Adrenal gland (tissue), 12 donors: ENCODE measurements around the gene ATP1A1. TPM values are rescaled to one million over a fixed set of nuclear protein-coding genes. Genes with fewer than 3 reads are reported as not detected.

Experiments used
- DNase-seq, 7 donors: peaks; one replicate each; pipeline ENCODE4 v3.0.0-alpha.2; 2019 to 2020
- H3K27ac ChIP-seq, 5 donors: fragments of 200-600 bp; sonication (generic) in 4 of 5; 1 replicate in 3 of 5; 2 replicates in 2 of 5; pipeline versions ENCODE4 v1.5.1 to v1.8.0; 2016 to 2020; ENCODE audit warnings: mild to moderate bottlenecking in 1 of 5
- H3K27me3 ChIP-seq: fragments of 200-600 bp; 2 replicates; pipeline ENCODE4 v1.8.0; 2021
- H3K36me3 ChIP-seq, 2 donors: fragments of 200-600 bp; replicated peaks in 1 of 2; 1 replicate in 1 of 2; 2 replicates in 1 of 2; pipeline versions ENCODE4 v1.5.1 to v1.8.0; 2018 to 2022
- H3K4me1 ChIP-seq, 2 donors: fragments of 200-600 bp; replicated peaks in 1 of 2; 1 replicate in 1 of 2; 2 replicates in 1 of 2; pipeline versions ENCODE4 v1.5.1 to v1.8.0; 2018 to 2021
- H3K4me3 ChIP-seq, 4 donors: fragments of 200-600 bp; sonication (generic) in 3 of 4; one replicate each; pipeline ENCODE4 v1.5.1; 2016 to 2018
- H3K9me3 ChIP-seq, 3 donors: fragments of 200-600 bp; sonication (generic) in 1 of 3; replicated peaks in 1 of 3; 1 replicate in 2 of 3; 2 replicates in 1 of 3; pipeline versions ENCODE4 v1.5.1 to v1.8.0; 2016 to 2021
- POLR2A ChIP-seq, 2 donors: fragments of 450-650 bp; IDR thresholded peaks; one replicate each; pipeline ENCODE4 v1.6.1; 2017; ENCODE audit warnings: antibody characterized with exemption in 2 of 2, mild to moderate bottlenecking in 2 of 2, moderate library complexity in 1 of 2
- WGBS, 4 donors: extraction: QIAGEN DNeasy Blood & Tissue Kit in 2 of 4; methylation state at CpG; one replicate each; pipeline versions ENCODE4 v1.1.5 to v1.1.7; 2013 to 2017; 5-methylcytosine and 5-hydroxymethylcytosine counted together
- intact Hi-C, 2 donors: fragments of 100-400 bp; cut with DNase I; formaldehyde crosslinking; loops; one replicate each; pipeline versions ENCODE4 v1.14.1 to v1.15.0; 2022 to 2023
- polyA plus RNA-seq, 3 donors: library from polyadenylated mRNA; stranded (reverse); fragments of 200-250 nt in 2 of 3; fragments of 350-450 nt in 1 of 3; fragmentation: Illumina TruSeq in 1 of 3; extraction: RNeasy Lipid Tissue Mini Kit (QIAGEN cat#74804) in 1 of 3; gene quantifications; one replicate each; pipeline ENCODE4 v1.2.3, GENCODE V29; 2013 to 2014
- total RNA-seq, 9 donors: library from RNA; depleted of rRNA in 4 of 9; stranded (reverse); fragments of >200 nt in 4 of 9; fragments of 120-200 nt in 1 of 9; fragmentation: NEBNext Ultra II Directional in 1 of 9; extraction: Animal tissue kit (Norgen Biotek cat#: 25700) in 1 of 9; gene quantifications; one replicate each; pipeline versions ENCODE4 v1.1.0 to v1.2.4, GENCODE V29; 2013 to 2023
- TF ChIP-seq, protein P1 (sequence below), 6 experiments: fragments of 450-650 bp in 4 of 6; fragments of 200-600 bp in 2 of 6; sonication (generic) in 1 of 6; IDR thresholded peaks; 1 replicate in 5 of 6; 2 replicates in 1 of 6; pipeline versions ENCODE4 v1.5.1 to v1.8.0; 2016 to 2021; ENCODE audit warnings: antibody characterized with exemption in 6 of 6, mild to moderate bottlenecking in 2 of 6, moderate library complexity in 1 of 6
- donor health status: healthy with polysubstance abuse.
- donor health status: Bipolar disorder and iron deficiency.
- donor health status: DM: yes; HTN: yes; CAD: no.
- donor health status: DM: no; HTN: no; CAD: no.
- donor health status: DM: no; HTN: no; CAD: no.
- donor health status: DM: yes; HTN: yes; CAD: no.

Gene ATP1A1
- total and polyA plus RNA-seq, 12 donors = 60.7 to 377 (median 222) TPM

DNA sequence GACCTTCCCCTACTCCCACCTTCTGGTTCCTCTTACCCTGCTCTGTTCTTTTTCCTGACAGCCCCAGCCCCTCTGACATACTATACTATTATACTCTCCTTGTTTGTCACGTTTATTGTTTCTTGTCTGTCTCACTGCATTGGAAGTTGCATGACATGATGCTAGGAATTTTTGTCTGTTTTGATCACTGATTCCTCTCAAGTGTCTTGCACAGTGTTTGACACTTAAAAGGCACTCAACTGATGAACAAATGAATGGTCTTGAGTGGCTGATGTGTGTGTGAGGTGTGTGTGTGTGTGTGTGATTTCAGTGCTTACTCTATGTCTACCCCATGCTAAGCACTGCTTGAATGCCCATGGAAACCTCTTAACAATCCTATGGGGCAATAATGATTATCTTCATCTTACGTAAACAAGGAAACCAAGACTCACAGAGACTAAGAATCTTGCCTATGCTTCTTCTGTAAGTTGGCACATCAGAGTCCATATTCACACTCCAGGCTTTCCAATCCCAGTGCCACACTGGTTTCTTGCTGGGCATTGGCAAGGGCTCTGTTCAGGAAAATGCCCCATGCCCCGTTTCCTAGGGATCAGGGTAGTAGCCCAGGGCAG lies 59.7 kb downstream of the ATP1A1 start:
- Histone ChIP-seq H3K27me3 (no peaks in the 10 kb centered on the region), H3K27ac (no peak overlapping the region), H3K9me3 (no peaks in the 10 kb centered on the region), H3K4me1 (no peaks in the 10 kb centered on the region), H3K36me3 (no peaks in the 10 kb centered on the region), H3K4me3 (no peak overlapping the region)
- no peak for TF ChIP-seq POLR2A (IDR thresholded peaks at IDR 0.05)
- TF ChIP-seq, protein P1, sequence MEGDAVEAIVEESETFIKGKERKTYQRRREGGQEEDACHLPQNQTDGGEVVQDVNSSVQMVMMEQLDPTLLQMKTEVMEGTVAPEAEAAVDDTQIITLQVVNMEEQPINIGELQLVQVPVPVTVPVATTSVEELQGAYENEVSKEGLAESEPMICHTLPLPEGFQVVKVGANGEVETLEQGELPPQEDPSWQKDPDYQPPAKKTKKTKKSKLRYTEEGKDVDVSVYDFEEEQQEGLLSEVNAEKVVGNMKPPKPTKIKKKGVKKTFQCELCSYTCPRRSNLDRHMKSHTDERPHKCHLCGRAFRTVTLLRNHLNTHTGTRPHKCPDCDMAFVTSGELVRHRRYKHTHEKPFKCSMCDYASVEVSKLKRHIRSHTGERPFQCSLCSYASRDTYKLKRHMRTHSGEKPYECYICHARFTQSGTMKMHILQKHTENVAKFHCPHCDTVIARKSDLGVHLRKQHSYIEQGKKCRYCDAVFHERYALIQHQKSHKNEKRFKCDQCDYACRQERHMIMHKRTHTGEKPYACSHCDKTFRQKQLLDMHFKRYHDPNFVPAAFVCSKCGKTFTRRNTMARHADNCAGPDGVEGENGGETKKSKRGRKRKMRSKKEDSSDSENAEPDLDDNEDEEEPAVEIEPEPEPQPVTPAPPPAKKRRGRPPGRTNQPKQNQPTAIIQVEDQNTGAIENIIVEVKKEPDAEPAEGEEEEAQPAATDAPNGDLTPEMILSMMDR (IDR thresholded peaks at IDR 0.05) = no peak
- WGBS, 4 donors = 76 to 85% (median 81%) methylated on average over 2 to 3 of the region's 3 CpGs
- no peak for DNase-seq
- intact Hi-C loops = no loop called here

DNA sequence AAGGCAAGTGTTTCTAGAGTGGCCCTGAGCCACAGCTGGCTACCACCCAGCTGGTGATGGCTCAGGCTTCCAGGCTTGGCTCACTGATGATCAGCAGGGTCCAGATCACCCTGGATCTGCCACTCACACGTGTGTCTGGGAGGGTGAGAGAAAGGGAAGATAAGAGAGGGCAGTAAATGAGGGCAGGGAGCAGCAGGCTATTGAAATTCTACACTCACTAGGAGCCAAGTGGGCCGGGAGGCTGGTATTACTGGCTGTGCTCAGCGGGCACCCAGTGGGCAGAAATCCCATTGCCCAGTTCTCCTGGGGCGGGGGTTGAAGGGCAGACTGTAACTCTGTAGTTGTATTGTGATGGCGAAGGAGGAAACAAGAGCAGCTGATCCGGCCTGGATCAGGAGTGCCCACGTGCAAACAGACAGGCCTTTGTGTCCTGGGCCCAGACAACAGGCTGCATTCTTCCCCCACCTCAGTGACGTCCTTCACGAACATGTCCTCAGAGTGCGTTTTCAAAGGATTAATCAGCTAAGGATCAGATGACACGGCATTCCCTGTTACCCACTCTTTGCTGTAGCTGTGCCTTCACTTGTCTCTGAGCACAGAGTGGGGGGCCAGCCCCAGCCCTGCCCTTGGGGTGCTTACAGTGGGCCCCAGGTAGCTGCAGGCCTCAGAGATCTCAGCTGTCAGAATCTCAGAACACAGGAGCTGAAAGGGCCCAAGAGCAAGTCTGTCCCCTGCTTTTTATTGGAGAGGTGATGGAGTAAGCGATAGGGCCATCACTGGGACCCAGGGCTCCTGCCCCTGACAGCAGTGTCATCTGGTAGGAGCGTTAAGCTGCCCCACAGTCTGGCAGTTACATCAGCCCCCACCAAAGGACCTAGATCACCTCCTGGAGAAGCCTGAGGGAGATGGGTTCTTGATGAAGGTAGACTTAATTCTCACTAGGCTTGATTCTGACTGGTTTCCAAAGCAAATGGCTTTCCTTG lies 60.5 kb downstream of the ATP1A1 start:
- intact Hi-C loops = no loop called here
- H3K4me1 ChIP-seq = no peaks in the 10 kb centered on the region
- no peaks in the 10 kb centered on the region for H3K27me3 ChIP-seq
- no peak overlapping the region for H3K27ac ChIP-seq
- DNase-seq = peak in 2 of 7 donors; percentile 34 to 35
- WGBS, 4 donors = 69 to 79% (median 77%) methylated on average over 11 to 13 of the region's 13 CpGs
- no peaks in the 10 kb centered on the region for H3K9me3 ChIP-seq
- H3K36me3 ChIP-seq = no peaks in the 10 kb centered on the region
- TF ChIP-seq, protein P1 (IDR thresholded peaks at IDR 0.05) = no peak
- TF ChIP-seq POLR2A (IDR thresholded peaks at IDR 0.05) = no peak
- H3K4me3 ChIP-seq = no peak overlapping the region

DNA sequence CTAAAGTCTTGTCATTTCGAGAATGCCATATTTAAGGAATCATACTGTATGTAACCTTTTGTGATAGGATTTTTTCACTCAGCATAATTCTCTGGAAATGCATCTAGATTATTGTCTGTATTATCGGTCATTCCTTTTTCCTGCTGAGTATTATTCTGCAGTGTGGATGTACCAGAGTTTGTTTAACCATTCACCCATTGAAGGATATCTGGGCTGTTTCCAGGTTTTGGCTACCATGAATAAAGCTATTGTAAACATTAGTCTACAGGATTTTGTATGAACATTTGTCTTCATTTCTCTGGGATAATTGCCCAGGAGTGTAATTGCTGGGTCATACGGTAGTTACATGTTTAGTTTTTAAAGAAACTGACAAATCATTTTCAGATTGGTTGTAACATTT lies 61.8 kb downstream of the ATP1A1 start:
- no peak for DNase-seq
- Histone ChIP-seq H3K27ac (no peak overlapping the region), H3K27me3 (no peaks in the 10 kb centered on the region), H3K9me3 (no peaks in the 10 kb centered on the region), H3K36me3 (no peaks in the 10 kb centered on the region), H3K4me3 (no peak overlapping the region), H3K4me1 (no peaks in the 10 kb centered on the region)
- TF ChIP-seq, protein P1 (IDR thresholded peaks at IDR 0.05) = no peak
- no peak for TF ChIP-seq POLR2A (IDR thresholded peaks at IDR 0.05)
- WGBS, 4 donors = 89 to 94% (median 92%) methylated on average over 3 of the region's 3 CpGs
- intact Hi-C loops = no loop called here

DNA sequence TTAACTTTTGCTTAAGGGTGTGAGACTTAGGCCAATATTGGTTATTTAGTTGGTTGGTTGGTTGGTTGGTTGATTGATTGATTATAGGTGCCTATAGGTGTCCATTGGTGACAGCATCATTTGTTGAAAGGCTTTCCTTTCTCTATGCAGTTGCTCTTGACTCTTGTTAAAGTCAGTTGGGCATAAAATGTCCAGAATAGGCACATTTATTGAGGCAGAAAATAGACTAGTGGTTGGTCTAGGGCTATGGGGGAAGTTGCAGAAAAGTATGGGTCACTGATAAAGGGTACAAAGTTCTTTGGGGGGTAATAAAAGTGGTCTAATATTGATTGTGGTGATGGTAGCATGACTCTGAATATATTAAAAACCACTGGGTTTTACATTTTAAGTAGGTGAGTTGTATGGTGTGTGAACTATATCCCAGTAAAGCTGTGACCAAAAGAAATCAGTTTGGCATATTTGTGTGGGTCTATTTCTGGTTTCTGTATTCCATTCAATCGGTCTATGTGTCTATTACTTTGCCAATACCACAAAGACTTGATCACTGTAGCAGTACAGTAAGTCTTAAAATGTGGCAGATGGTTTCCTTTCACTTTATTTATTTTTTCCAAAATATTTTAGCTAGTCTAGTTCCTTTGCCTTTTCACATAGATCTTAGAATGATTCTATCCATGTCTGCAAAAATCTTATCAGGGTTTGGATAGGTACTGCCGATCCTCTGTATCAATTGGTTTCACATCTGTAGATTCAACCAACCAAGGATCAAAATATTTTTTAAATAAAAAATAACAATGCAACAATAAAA lies 63.0 kb downstream of the ATP1A1 start:
- WGBS, 4 donors = 78 to 87% (median 81%) methylated on average over 2 of the region's 2 CpGs
- Histone ChIP-seq H3K27ac (no peak overlapping the region), H3K9me3 (no peaks in the 10 kb centered on the region), H3K4me1 (no peaks in the 10 kb centered on the region), H3K36me3 (no peaks in the 10 kb centered on the region), H3K4me3 (no peak overlapping the region), H3K27me3 (no peaks in the 10 kb centered on the region)
- intact Hi-C loops = no loop called here
- DNase-seq = no peak
- TF ChIP-seq POLR2A (IDR thresholded peaks at IDR 0.05) = no peak
- TF ChIP-seq, protein P1 (IDR thresholded peaks at IDR 0.05) = no peak
